ENCODE measurements around the gene GNG11. TPM values are rescaled to one million over a fixed set of nuclear protein-coding genes. Genes with fewer than 3 reads are reported as not detected.

GNG11 gene
- polyA plus RNA-seq, 2 of the 4 experiments (the other 2 are of a cell fraction), result 31.1 to 33.4 TPM

DNA sequence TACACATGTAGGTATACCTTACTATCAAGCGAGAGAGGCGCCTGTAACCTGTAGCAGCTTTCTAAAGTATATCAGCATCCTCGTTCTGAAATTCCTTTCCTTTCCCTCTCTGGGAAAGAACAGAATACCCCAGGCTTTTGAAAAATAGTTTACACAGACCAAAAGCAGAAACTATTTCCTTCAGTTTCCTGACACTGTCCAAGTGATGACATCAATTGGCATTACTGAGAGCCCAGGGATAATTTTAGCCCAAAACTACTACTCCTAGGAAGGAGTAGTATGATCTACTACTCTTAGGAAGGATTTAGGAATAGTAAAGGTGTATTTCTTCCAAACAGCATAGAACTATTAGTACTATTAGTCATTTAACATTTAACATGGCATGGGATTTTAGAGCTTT lies 6.0 kb downstream of the GNG11 start:
- CTCF ChIA-PET, result interaction anchor here (0.9 to 1.3 kb wide), 2 partner anchors 31 to 37 kb away, joined by 3 read pairs; partner anchors contain the start of gene TFPI2
- TF ChIP-seq JUN (IDR thresholded peaks at IDR 0.05), result no peak
- no peak for TF ChIP-seq TP53 (CRISPR knock-in tag; IDR thresholded peaks at IDR 0.05)
- TF ChIP-seq MAFK (IDR thresholded peaks at IDR 0.05; ENCODE audit: partially characterized antibody), result no peak
- TF ChIP-seq, protein P1, sequence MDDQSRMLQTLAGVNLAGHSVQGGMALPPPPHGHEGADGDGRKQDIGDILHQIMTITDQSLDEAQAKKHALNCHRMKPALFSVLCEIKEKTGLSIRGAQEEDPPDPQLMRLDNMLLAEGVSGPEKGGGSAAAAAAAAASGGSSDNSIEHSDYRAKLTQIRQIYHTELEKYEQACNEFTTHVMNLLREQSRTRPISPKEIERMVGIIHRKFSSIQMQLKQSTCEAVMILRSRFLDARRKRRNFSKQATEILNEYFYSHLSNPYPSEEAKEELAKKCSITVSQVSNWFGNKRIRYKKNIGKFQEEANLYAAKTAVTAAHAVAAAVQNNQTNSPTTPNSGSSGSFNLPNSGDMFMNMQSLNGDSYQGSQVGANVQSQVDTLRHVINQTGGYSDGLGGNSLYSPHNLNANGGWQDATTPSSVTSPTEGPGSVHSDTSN (IDR thresholded peaks at IDR 0.05), result no peak
- TF ChIP-seq, protein P2, sequence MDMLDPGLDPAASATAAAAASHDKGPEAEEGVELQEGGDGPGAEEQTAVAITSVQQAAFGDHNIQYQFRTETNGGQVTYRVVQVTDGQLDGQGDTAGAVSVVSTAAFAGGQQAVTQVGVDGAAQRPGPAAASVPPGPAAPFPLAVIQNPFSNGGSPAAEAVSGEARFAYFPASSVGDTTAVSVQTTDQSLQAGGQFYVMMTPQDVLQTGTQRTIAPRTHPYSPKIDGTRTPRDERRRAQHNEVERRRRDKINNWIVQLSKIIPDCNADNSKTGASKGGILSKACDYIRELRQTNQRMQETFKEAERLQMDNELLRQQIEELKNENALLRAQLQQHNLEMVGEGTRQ (IDR thresholded peaks at IDR 0.05), result no peak
- ATAC-seq (no peak), DNase-seq (ENCODE audit: low read depth in 1 of 2, low spot score in 1 of 2) (no peak), FAIRE-seq (no peak)
- H3K4me1 ChIP-seq, result peaks cover 5% of the 10 kb centered on the region; the same call in 1 of the 3 replicates
- H3K4me3 ChIP-seq, result no peak overlapping the region
- 92% methylated on average over 3 of the region's 3 CpGs for WGBS (ENCODE audit: missing lambda C conversion rate)
- H3K27ac ChIP-seq, result no peak overlapping the region
- POLR2A ChIA-PET, result interaction anchor here (1.4 kb wide), 1 partner anchor 38 kb away, joined by 4 read pairs; no protein-coding TSS in a partner anchor
- H3K9me3 ChIP-seq, result no peaks in the 10 kb centered on the region
- H3K4me2 ChIP-seq, result no peak overlapping the region

DNA sequence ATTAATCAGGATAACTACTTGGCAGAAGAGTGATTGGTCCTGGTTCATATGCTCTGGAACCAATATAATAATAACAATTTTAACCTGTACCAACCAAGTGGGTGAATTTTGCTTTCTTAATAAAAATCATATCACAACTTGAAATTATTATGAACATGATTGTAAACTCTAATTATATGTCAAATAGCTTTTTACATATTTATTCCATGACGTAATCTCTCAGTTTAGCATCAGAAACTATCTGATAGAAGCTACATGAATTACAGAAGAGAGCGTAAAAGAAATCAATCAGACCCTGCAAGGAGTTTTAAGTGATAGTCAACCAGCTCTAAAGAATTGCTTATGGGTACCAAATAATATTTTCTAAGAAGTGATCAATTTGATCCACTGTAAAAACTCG lies 10.1 kb downstream of the GNG11 start:
- ATAC-seq (no peak), FAIRE-seq (peak; percentile 23), DNase-seq (ENCODE audit: low read depth in 1 of 2, low spot score in 1 of 2) (no peak)
- Histone ChIP-seq H3K4me1 (no peaks in the 10 kb centered on the region), H3K9me3 (no peaks in the 10 kb centered on the region), H3K4me3 (no peak overlapping the region), H3K27ac (no peak overlapping the region), H3K4me2 (no peak overlapping the region)
- TF ChIP-seq CHD4 (IDR thresholded peaks at IDR 0.05; ENCODE audit: borderline replicate concordance) (no peak), NFE2L2 (conservative IDR thresholded peaks at IDR 0.05; ENCODE audit: low read length) (no peak), RCOR1 (IDR thresholded peaks at IDR 0.05; ENCODE audit: low read depth, low read length) (no peak), MAFK (IDR thresholded peaks at IDR 0.05; ENCODE audit: partially characterized antibody) (no peak), ATOH8 (CRISPR knock-in tag; IDR thresholded peaks at IDR 0.05; ENCODE audit: low read depth) (no peak), ZNF302 (CRISPR knock-in tag; IDR thresholded peaks at IDR 0.05) (no peak), KDM1A (IDR thresholded peaks at IDR 0.05; ENCODE audit: low read depth) (no peak), POLR2AphosphoS2 (conservative IDR thresholded peaks at IDR 0.05; ENCODE audit: low read length) (no peak), EP300 (IDR thresholded peaks at IDR 0.05) (no peak), E2F6 (IDR thresholded peaks at IDR 0.05; ENCODE audit: borderline replicate concordance, low read depth) (no peak), HDAC2 (IDR thresholded peaks at IDR 0.05) (no peak)
- TF ChIP-seq, protein P1 (IDR thresholded peaks at IDR 0.05), result no peak
- TF ChIP-seq, protein P3, sequence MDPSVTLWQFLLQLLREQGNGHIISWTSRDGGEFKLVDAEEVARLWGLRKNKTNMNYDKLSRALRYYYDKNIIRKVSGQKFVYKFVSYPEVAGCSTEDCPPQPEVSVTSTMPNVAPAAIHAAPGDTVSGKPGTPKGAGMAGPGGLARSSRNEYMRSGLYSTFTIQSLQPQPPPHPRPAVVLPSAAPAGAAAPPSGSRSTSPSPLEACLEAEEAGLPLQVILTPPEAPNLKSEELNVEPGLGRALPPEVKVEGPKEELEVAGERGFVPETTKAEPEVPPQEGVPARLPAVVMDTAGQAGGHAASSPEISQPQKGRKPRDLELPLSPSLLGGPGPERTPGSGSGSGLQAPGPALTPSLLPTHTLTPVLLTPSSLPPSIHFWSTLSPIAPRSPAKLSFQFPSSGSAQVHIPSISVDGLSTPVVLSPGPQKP (IDR thresholded peaks at IDR 0.05; ENCODE audit: low read depth, low read length), result no peak
- ChIA-PET POLR2A (interaction anchor here (0.6 to 1.4 kb wide), 2 partner anchors 10 to 46 kb away, joined by 3 to 5 read pairs; partner anchors contain the start of gene GNG11), CTCF (interaction anchor here (0.6 to 1.3 kb wide), 4 partner anchors 41 to 190 kb away, joined by 3 to 4 read pairs (median 3); partner anchors contain the start of gene TFPI2)
- WGBS (ENCODE audit: missing lambda C conversion rate), result 83% methylated on average over 3 of the region's 3 CpGs

GRCh38 chr7:93933156-93933555 lies 11.6 kb downstream of the GNG11 start:
- no peak for ATAC-seq
- no peaks in the 10 kb centered on the region for H3K9me3 ChIP-seq
- no peak overlapping the region for H3K4me3 ChIP-seq
- H3K27ac ChIP-seq, result no peak overlapping the region
- ChIA-PET CTCF (no interaction called here), POLR2A (no interaction called here)
- DNase-seq (ENCODE audit: low read depth in 1 of 2, low spot score in 1 of 2), result no peak
- FAIRE-seq, result no peak
- no peaks in the 10 kb centered on the region for H3K4me1 ChIP-seq
- H3K4me2 ChIP-seq, result no peak overlapping the region
- WGBS (ENCODE audit: missing lambda C conversion rate), result 85% methylated on average over 3 of the region's 3 CpGs
- TF ChIP-seq NFE2L2 (conservative IDR thresholded peaks at IDR 0.05; ENCODE audit: low read length) (no peak), EHF (CRISPR knock-in tag; IDR thresholded peaks at IDR 0.05) (no peak), RNF2 (IDR thresholded peaks at IDR 0.05; ENCODE audit: borderline replicate concordance, low read depth) (no peak), ATOH8 (CRISPR knock-in tag; IDR thresholded peaks at IDR 0.05; ENCODE audit: low read depth) (no peak), TP53 (CRISPR knock-in tag; IDR thresholded peaks at IDR 0.05) (no peak), RAD21 (conservative IDR thresholded peaks at IDR 0.05 in 1 of 2, IDR thresholded peaks at IDR 0.05 in 1 of 2) (no peak), SMC3 (IDR thresholded peaks at IDR 0.05) (no peak), RARB (CRISPR knock-in tag; IDR thresholded peaks at IDR 0.05) (no peak)
- TF ChIP-seq, protein P4, sequence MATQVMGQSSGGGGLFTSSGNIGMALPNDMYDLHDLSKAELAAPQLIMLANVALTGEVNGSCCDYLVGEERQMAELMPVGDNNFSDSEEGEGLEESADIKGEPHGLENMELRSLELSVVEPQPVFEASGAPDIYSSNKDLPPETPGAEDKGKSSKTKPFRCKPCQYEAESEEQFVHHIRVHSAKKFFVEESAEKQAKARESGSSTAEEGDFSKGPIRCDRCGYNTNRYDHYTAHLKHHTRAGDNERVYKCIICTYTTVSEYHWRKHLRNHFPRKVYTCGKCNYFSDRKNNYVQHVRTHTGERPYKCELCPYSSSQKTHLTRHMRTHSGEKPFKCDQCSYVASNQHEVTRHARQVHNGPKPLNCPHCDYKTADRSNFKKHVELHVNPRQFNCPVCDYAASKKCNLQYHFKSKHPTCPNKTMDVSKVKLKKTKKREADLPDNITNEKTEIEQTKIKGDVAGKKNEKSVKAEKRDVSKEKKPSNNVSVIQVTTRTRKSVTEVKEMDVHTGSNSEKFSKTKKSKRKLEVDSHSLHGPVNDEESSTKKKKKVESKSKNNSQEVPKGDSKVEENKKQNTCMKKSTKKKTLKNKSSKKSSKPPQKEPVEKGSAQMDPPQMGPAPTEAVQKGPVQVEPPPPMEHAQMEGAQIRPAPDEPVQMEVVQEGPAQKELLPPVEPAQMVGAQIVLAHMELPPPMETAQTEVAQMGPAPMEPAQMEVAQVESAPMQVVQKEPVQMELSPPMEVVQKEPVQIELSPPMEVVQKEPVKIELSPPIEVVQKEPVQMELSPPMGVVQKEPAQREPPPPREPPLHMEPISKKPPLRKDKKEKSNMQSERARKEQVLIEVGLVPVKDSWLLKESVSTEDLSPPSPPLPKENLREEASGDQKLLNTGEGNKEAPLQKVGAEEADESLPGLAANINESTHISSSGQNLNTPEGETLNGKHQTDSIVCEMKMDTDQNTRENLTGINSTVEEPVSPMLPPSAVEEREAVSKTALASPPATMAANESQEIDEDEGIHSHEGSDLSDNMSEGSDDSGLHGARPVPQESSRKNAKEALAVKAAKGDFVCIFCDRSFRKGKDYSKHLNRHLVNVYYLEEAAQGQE (IDR thresholded peaks at IDR 0.05), result no peak

Measured in A549 (cell line).